H9 (cell line): ENCODE results near the gene CCDC70. TPM values are rescaled to one million over a fixed set of nuclear protein-coding genes. Genes with fewer than 3 reads are reported as not detected.

ENCODE experiments used
- DNase-seq: peaks from one replicate; pipeline ENCODE4 v3.0.0-alpha.2; 2017
- H2AFZ ChIP-seq: one replicate; pipeline ENCODE4 v1.6.1; 2013; ENCODE audit warnings: mild to moderate bottlenecking, low read length, control low read depth, moderate library complexity
- H2AK5ac ChIP-seq: 2 replicates; pipeline ENCODE4 v1.6.1; 2013; ENCODE audit warnings: low read length, control low read depth, mixed read lengths; ENCODE audit not compliant: insufficient read length
- H2BK120ac ChIP-seq: one replicate; pipeline ENCODE4 v1.6.1; 2013; ENCODE audit warnings: low read depth, mild to moderate bottlenecking, low read length, control low read depth, inconsistent platforms; ENCODE audit not compliant: poor library complexity, severe bottlenecking
- H2BK12ac ChIP-seq: 2 replicates; pipeline ENCODE4 v1.6.1; 2013; ENCODE audit warnings: low read length, control low read depth, mixed read lengths, low read depth; ENCODE audit not compliant: insufficient read length
- H2BK15ac ChIP-seq: 2 replicates; pipeline ENCODE4 v1.6.1; 2013; ENCODE audit warnings: low read depth, low read length, control low read depth
- H2BK20ac ChIP-seq: one replicate; pipeline ENCODE4 v1.6.1; 2013; ENCODE audit warnings: low read depth, mild to moderate bottlenecking, low read length, control low read depth, inconsistent platforms; ENCODE audit not compliant: poor library complexity, severe bottlenecking
- H2BK5ac ChIP-seq: 2 replicates; pipeline ENCODE4 v1.6.1; 2013; ENCODE audit warnings: low read length, control low read depth, mixed read lengths; ENCODE audit not compliant: insufficient read length
- H3K14ac ChIP-seq: 2 replicates; pipeline ENCODE4 v1.6.1; 2013; ENCODE audit warnings: low read length, control low read depth; ENCODE audit not compliant: insufficient read depth
- H3K18ac ChIP-seq: 2 replicates; pipeline ENCODE4 v1.6.1; 2013; ENCODE audit warnings: low read depth, mild to moderate bottlenecking, mixed read lengths, low read length, control low read depth; ENCODE audit not compliant: insufficient read length
- H3K23ac ChIP-seq: 2 replicates; pipeline ENCODE4 v1.6.1; 2013; ENCODE audit warnings: low read length, control low read depth, mixed read lengths, low read depth; ENCODE audit not compliant: insufficient read length
- H3K23me2 ChIP-seq: 2 replicates; pipeline ENCODE4 v1.6.1; 2013; ENCODE audit warnings: low read depth, mild to moderate bottlenecking, mixed read lengths, low read length, control low read depth; ENCODE audit not compliant: insufficient read length, poor library complexity, severe bottlenecking
- H3K27ac ChIP-seq: 2 replicates; pipeline ENCODE4 v1.5.1; 2013; ENCODE audit warnings: low read length, control low read depth, mixed read lengths, low read depth; ENCODE audit not compliant: insufficient read length
- H3K27me3 ChIP-seq: 2 replicates; pipeline ENCODE4 v1.6.1; 2013; ENCODE audit warnings: low read length, control low read depth, inconsistent platforms; ENCODE audit not compliant: insufficient read depth
- H3K4ac ChIP-seq: 2 replicates; pipeline ENCODE4 v1.6.1; 2013; ENCODE audit warnings: low read depth, mild to moderate bottlenecking, control low read depth, inconsistent platforms, low read length, moderate library complexity
- H3K4me1 ChIP-seq: 2 replicates; pipeline ENCODE4 v1.6.1; 2013; ENCODE audit warnings: low read length, control low read depth, inconsistent platforms; ENCODE audit not compliant: insufficient read depth
- H3K4me2 ChIP-seq: 2 replicates; pipeline ENCODE4 v1.6.1; 2013; ENCODE audit warnings: low read length, control low read depth, mixed read lengths; ENCODE audit not compliant: insufficient read length, insufficient read depth
- H3K56ac ChIP-seq: 2 replicates; pipeline ENCODE4 v1.6.1; 2013; ENCODE audit warnings: low read depth, mild to moderate bottlenecking, mixed read lengths, low read length, control low read depth; ENCODE audit not compliant: insufficient read length
- H3K79me1 ChIP-seq: 2 replicates; pipeline ENCODE4 v1.6.1; 2013; ENCODE audit warnings: low read depth, mild to moderate bottlenecking, moderate library complexity, low read length, control low read depth, inconsistent platforms; ENCODE audit not compliant: insufficient read depth, poor library complexity, severe bottlenecking
- H3K79me2 ChIP-seq: 2 replicates; pipeline ENCODE4 v1.6.1; 2013; ENCODE audit warnings: low read length, control low read depth, inconsistent platforms; ENCODE audit not compliant: insufficient read depth
- H3K9ac ChIP-seq: 2 replicates; pipeline ENCODE4 v1.6.1; 2013; ENCODE audit warnings: low read length, control low read depth, mixed read lengths; ENCODE audit not compliant: insufficient read length; ENCODE audit errors: extremely low read depth
- H3K9me3 ChIP-seq: one replicate; pipeline ENCODE4 v1.6.1; 2013; ENCODE audit warnings: low read depth, low read length, inconsistent platforms; ENCODE audit not compliant: control insufficient read depth
- H3T11ph ChIP-seq: one replicate; pipeline ENCODE4 v1.6.1; 2013; ENCODE audit warnings: mild to moderate bottlenecking, low read length, control low read depth, inconsistent platforms
- H4K20me1 ChIP-seq: one replicate; pipeline ENCODE4 v1.6.1; 2013; ENCODE audit not compliant: control insufficient read depth, insufficient read length, insufficient read depth
- H4K5ac ChIP-seq: 2 replicates; pipeline ENCODE4 v1.6.1; 2013; ENCODE audit warnings: low read depth, mild to moderate bottlenecking, mixed read lengths, low read length, control low read depth; ENCODE audit not compliant: insufficient read length
- H4K8ac ChIP-seq: replicated peaks from 2 replicates; pipeline ENCODE4 v1.6.1; 2013; ENCODE audit warnings: low read length, control low read depth, mixed read lengths, low read depth; ENCODE audit not compliant: insufficient read length
- H4K91ac ChIP-seq: 2 replicates; pipeline ENCODE4 v1.6.1; 2013; ENCODE audit warnings: low read depth, mild to moderate bottlenecking, moderate library complexity, mixed read lengths, low read length, control low read depth; ENCODE audit not compliant: insufficient read length
- H3K27ac Mint-ChIP-seq, 3 experiments: 2 replicates in 2 of 3; 3 replicates in 1 of 3; pipeline ENCODE4 v1.8.0; 2020 to 2021; ENCODE audit warnings: mixed read lengths in 3 of 3, mild to moderate bottlenecking in 1 of 3, moderate library complexity in 1 of 3
- H3K27me3 Mint-ChIP-seq: 2 replicates; pipeline ENCODE4 v1.8.0; 2021; ENCODE audit warnings: low read depth, mild to moderate bottlenecking, moderate library complexity, mixed read lengths
- H3K36me3 Mint-ChIP-seq, 3 experiments: 2 replicates in 2 of 3; 3 replicates in 1 of 3; pipeline ENCODE4 v1.8.0; 2020 to 2021; ENCODE audit warnings: low read depth in 3 of 3, mixed read lengths in 3 of 3; ENCODE audit not compliant: insufficient read depth in 1 of 3
- H3K4me1 Mint-ChIP-seq, 2 experiments: 2 replicates each; pipeline ENCODE4 v1.8.0; 2020; ENCODE audit warnings: mixed read lengths in 2 of 2
- H3K4me3 Mint-ChIP-seq, 2 experiments: 2 replicates in 1 of 2; 3 replicates in 1 of 2; pipeline ENCODE4 v1.8.0; 2020 to 2021; ENCODE audit warnings: mild to moderate bottlenecking in 2 of 2, mixed read lengths in 2 of 2, moderate library complexity in 1 of 2
- H3K9me3 Mint-ChIP-seq, 2 experiments: 2 replicates in 1 of 2; 3 replicates in 1 of 2; pipeline ENCODE4 v1.8.0; 2020; ENCODE audit warnings: mild to moderate bottlenecking in 2 of 2, mixed read lengths in 2 of 2, moderate library complexity in 1 of 2
- WGBS: extraction: QIAGEN DNeasy Blood & Tissue Kit; methylation state at CpG from one replicate; pipeline ENCODE4 v1.1.7; 2013; ENCODE audit warnings: missing lambda C conversion rate, low lambda C conversion rate, mixed read lengths; ENCODE audit not compliant: insufficient read length; ENCODE audit errors: extremely low coverage; 5-methylcytosine and 5-hydroxymethylcytosine counted together
- total RNA-seq: library from RNA; stranded (reverse); gene quantifications from 2 replicates; pipeline ENCODE4 v1.2.1, GENCODE V29; 2021
- TF ChIP-seq, protein P1 (sequence below): fragments of 200-600 bp; sonication (generic); conservative IDR thresholded peaks from 3 replicates; pipeline ENCODE4 v1.8.0; 2021; ENCODE audit warnings: antibody characterized with exemption, mild to moderate bottlenecking

CCDC70 gene
- total RNA-seq, 1 experiment from 2014 or later, result not detected

DNA sequence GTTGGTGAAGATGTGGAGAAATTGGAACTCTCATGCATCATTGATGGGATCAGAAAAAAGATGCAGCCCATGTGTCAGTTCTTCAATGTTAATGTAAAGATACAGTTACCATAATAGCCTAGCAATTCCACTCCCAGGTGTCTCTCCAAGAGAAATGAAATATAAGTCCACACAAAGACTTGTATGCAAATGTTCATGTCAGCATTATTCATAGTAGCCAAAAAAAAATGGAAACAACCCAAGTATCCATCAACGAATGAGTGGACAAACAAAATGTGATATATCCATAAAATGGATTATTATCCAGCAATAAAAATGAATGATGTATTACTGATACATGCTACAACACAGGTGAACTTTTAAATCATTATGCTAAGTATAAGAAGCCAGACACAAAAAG lies 38.7 kb downstream of the CCDC70 start:
- Histone ChIP-seq H3K27me3 (no peaks in the 10 kb centered on the region), H4K20me1 (no peaks in the 10 kb centered on the region), H2BK5ac (no peak overlapping the region), H3K14ac (no peak overlapping the region), H2AFZ (no peak overlapping the region), H3K27ac (no peak overlapping the region), H3K79me2 (no peaks in the 10 kb centered on the region), H3K23ac (no peak overlapping the region), H3K23me2 (no peaks in the 10 kb centered on the region), H3T11ph (no peak overlapping the region), H3K9me3 (no peaks in the 10 kb centered on the region), H2BK120ac (no peak overlapping the region), H3K4ac (no peak overlapping the region), H2BK15ac (no peak overlapping the region), H4K5ac (no peak overlapping the region), H3K9ac (no peak overlapping the region), H2BK20ac (no peak overlapping the region), H3K18ac (no peak overlapping the region), H4K8ac (no peak overlapping the region), H3K4me1 (no peaks in the 10 kb centered on the region), H3K4me2 (no peak overlapping the region), H2BK12ac (no peak overlapping the region), H3K56ac (no peak overlapping the region), H3K79me1 (no peaks in the 10 kb centered on the region), H4K91ac (no peak overlapping the region), H2AK5ac (no peak overlapping the region)
- Mint-ChIP-seq H3K4me3 (no peak overlapping the region), H3K9me3 (no peaks in the 10 kb centered on the region), H3K36me3 (no peaks in the 10 kb centered on the region), H3K4me1 (peaks cover 0 to 6% of the 10 kb centered on the region in 2 experiments; a peak in 3 of 4 replicates), H3K27me3 (no peaks in the 10 kb centered on the region), H3K27ac (no peak overlapping the region)
- TF ChIP-seq, protein P1, sequence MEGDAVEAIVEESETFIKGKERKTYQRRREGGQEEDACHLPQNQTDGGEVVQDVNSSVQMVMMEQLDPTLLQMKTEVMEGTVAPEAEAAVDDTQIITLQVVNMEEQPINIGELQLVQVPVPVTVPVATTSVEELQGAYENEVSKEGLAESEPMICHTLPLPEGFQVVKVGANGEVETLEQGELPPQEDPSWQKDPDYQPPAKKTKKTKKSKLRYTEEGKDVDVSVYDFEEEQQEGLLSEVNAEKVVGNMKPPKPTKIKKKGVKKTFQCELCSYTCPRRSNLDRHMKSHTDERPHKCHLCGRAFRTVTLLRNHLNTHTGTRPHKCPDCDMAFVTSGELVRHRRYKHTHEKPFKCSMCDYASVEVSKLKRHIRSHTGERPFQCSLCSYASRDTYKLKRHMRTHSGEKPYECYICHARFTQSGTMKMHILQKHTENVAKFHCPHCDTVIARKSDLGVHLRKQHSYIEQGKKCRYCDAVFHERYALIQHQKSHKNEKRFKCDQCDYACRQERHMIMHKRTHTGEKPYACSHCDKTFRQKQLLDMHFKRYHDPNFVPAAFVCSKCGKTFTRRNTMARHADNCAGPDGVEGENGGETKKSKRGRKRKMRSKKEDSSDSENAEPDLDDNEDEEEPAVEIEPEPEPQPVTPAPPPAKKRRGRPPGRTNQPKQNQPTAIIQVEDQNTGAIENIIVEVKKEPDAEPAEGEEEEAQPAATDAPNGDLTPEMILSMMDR, result no peak
- no peak for DNase-seq
- no CpG with 5 or more reads among the region's 1 CpG for WGBS
